HG03571 (cell line): ENCODE results near the gene ATG4D.
"Not testable (repeated sequence)": the region's sequence is repeated elsewhere in the genome, so short reads cannot be mapped to it uniquely, and the experiment has no call there.

Source experiments
- ATAC-seq: cut with Tn5 transposase; IDR thresholded peaks from one replicate; pipeline ENCODE4 v1.9.1; 2021; ENCODE audit not compliant: unreplicated experiment

Gene ATG4D

DNA sequence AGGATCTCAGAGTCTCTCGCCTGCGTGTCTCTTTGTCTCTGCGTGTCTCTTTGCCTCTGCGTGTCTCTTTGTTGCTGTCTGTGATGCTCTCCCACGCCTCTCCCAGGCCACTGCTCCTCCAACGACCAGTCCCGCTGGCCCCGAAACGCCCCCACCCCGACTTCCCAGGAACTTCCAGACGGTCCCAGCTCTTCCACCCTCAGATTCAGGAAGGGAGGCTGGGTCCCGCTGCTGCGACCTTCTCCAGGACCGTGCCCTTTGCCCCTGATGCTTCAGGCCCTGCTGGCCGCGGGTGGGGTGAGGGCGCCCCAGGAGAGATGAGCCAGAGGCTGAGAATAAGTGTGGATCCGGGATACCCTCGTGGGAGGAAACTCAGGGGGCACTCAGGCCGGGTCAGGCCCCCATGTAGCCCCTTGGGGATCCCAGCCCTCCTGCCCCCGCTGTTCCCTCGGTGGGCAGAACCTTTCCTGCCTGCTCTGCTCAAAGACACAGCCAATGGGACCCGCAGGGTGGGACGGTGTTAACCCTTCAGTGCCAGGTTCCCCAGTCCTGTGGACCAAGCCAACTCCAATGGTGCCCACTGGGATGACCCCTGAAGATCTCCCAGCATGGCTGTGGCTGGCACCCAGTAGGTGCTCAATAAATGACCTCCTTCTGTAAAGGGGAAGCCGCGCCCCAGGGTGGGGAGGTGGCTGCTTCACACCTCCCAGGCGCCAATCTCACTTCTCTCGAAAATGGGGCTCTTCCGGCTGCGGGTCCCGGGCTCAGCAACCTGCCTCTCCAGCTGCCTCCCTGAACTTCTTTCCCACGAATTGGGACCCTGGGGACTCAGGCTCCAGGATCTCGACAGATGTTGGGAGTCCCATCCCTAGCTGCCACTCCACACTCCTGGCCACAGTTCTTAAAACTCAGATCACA lies 25.0 kb upstream of the ATG4D start:
- no peak for ATAC-seq

- ATAC-seq = no peak
Observed at GRCh38 chr19:10519421-10519820, 24.3 kb upstream of the ATG4D start.

- ATAC-seq = no peak
Observed at GRCh38 chr19:10520652-10521318, 22.9 kb upstream of the ATG4D start.

- ATAC-seq = no peak
Observed at GRCh38 chr19:10521461-10522171, 22.1 kb upstream of the ATG4D start.

- ATAC-seq = no peak
Observed at GRCh38 chr19:10523135-10523636, 20.5 kb upstream of the ATG4D start.

- ATAC-seq = no peak
Observed at GRCh38 chr19:10525636-10526035, 18.1 kb upstream of the ATG4D start.

DNA sequence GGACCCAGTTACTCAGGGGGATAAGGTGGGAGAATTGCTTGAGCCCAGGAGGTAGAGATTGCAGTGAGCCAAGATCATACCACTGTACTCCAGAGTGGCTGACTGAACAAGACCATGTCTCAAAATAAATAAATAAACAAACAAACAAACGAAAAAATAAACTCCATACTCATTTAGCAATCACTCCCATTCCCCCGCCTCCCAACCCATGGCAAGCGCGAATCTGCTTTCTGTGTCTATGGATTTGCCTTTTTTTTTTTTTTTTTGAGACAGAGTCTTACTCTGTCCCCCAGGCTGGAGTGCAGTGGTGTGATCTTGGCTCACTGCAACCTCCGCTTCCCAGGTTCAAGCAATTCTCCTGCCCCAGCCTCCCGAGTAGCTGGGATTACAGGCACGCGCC lies 16.8 kb upstream of the ATG4D start:
- not testable (repeated sequence) for ATAC-seq

DNA sequence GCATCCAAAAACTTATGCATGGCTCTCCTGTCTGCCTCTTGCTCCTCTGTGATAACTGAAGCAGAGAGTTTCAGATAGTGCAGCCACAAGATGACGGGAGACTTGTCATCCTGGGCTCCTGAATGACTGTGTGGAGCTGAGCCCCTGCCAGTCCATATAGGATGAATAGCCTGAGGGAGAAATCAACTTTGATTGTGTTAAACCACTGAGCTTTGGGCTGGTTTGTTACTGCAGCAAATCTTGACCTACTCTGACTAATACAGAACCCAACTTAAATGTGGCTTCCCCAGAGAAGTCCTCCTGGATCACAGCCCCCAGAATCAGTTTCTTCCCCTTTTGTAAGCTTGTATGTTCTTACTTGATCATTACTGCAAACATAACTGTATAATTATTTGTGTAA lies 11.2 kb upstream of the ATG4D start:
- ATAC-seq = no peak

- no peak for ATAC-seq
Observed at GRCh38 chr19:10533646-10534386, 9.9 kb upstream of the ATG4D start.

DNA sequence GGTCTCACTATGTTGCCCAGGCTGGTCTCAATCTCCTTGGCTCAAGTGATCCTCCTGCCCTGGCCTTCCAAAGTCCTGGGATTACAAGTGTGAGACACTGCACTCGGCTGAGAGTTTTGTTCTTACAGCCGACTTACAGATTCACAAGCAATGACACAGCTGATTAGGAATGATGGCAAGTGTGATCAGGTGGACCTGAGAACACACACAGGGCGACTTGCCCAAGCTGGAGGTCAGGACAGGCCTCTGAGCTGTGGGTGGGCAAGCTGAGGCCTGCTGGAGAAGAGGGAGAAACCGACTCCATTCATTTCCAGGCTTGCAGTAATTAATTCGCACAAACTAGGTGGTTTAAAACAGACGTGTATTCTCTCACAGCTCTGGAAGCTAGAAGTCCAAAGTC lies 8.1 kb upstream of the ATG4D start:
- ATAC-seq = no peak

DNA sequence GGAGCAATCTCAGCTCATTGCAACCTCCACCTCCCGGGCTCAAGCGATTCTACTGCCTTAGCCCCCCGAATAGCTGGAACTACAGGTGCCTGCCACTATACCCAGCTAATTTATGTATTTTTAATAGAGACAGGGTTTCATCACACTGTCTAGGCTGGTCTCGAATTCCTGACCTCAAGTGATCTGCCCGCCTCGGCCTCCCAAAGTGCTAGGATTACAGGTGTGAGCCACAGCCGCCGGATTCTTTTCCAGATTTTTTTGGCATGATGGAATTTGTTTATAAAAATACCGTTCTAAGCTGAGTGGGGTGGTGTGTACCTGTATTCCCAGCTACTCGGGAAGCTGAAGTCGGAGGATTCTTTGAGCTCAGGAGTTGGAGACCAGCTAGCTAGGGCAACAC lies 6.0 kb upstream of the ATG4D start:
- ATAC-seq = no peak

DNA sequence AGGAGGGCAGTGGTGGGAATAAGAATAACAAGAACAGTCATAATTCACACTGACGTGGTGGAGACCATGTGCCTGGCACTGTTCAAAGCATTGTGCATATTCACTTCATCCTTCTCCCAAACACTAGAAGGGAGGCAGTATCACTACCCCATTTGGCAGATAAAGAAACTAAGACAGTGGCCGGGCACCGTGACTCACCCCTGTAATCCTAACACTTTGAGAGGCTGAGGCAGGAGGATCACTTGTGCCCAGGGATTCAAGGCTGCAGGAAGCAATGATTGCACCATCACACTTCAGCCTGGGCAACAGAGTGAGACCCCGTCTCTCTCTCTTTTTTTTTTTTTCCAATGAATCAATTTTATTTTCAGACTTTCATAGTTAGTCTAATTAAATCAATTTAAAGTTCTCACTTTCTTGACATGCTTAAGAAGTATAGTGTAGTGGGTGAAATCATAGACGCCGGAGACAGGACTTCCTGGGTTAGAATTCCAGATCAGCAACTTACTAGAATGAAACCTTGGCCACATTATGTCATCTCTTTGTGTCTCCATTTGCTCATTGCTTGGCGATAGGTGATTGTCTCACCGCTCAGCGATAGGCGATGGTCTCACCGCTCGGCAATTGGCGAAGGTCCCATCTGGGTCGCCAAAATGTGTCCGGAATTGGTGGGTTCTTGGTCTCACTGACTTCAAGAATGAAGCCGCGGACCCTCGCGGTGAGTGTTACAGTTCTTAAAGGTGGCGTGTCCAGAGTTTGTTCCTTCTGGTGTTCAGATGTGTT lies 5.3 kb upstream of the ATG4D start:
- ATAC-seq = no peak

- not testable (repeated sequence) for ATAC-seq
Observed at GRCh38 chr19:10539016-10539415, 4.7 kb upstream of the ATG4D start.

DNA sequence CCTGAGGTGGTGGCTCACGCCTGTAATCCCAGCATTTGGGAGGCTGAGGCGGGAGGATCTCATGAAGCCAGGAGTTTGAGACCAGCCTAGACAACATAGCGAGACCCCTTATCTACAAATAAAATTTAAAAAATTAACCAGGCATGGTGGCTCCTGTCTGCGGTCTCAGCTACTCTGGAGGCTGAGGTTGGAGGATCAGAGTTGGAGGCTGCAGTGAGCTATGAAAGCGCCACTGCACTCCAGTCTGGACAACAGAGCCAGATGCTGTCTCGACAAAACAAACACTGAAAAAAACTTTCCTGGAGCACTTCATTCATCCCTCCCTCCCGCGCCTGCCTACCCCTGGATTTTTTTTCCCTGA lies 665 bp upstream of the ATG4D start:
- no peak for ATAC-seq

DNA sequence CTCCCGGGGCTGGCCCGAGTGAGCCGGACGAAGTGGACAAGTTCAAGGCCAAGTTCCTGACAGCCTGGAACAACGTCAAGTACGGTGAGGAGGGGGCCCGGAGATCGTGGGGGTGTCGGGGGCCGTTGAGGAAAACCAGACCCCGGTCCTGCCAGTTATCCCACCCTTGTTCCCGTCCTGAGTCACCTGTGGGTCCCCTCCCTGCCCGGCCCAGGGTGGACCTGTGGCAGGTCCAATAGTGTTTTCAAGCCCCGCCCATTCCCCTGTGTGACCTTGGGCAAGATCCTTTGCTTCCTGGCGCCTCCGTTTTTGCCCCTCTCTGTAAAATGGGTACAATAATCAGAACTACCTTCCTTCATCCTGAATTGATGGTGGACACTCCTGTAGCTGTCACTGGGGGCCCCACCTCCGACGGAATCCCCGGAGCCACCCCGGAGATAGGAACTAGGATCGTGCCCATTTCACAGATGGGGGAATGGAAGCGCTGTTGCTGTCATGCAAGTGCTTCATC lies 593 bp downstream of the ATG4D start:
- ATAC-seq = peak; percentile 19

- no peak for ATAC-seq
Observed at GRCh38 chr19:10544753-10545251, 1.1 kb downstream of the ATG4D start.

DNA sequence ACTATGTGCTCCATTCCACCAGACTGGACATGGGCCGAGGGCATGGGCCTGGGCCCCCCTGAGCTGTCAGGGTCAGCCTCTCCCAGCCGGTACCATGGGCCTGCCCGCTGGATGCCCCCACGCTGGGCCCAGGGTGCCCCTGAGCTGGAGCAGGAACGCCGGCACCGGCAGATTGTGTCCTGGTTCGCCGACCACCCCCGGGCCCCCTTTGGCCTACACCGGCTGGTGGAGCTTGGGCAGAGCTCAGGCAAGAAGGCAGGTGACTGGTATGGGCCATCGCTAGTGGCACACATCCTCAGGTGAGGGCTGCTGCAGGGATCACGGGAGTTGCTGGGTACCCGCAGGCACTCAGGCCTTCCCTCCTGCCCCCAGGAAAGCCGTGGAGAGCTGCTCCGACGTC lies 3.1 kb downstream of the ATG4D start:
- no peak for ATAC-seq

- ATAC-seq = no peak
Observed at GRCh38 chr19:10548746-10549276, 5.1 kb downstream of the ATG4D start.

DNA sequence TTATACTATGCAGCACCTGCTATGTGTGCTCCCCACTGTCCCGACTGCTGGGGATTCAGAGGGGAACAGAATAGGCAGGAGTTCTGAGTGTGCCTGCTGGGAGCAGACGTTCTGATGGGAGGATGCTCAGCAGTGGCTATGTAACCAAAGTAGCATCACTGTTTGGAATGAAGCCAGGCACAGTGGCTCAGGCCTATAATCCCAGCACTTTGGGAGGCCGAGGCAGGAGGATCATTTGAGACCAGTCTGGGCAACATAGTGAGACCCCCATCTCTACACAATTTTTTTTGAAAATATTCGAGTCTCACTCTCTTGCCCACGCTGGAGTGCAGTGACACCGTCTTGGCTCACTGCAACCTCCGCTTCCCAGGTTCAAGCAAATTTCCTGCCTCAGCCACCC lies 6.0 kb downstream of the ATG4D start:
- no peak for ATAC-seq

DNA sequence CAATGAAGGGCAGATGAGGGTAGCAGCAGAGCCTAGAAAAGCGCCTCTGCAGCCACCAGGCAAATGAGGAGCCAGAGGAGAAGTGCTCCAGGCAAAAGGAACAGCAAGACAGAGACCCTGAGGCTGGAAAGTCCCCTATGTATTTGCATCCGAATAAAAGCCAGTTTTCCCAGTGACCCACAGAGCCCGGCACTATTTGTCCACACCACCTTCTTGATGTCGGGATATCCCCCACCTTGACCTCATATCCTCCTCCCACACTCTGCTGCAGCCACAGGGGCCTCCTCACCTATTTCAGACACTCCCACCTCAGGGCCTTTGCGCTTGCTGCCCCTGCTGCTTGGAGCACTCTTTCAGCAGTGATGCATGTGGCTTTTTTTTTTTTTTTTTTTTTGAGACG lies 6.6 kb downstream of the ATG4D start:
- ATAC-seq = no peak
